ENCODE measurements around the gene TTLL4. TPM values are rescaled to one million over a fixed set of nuclear protein-coding genes. Genes with fewer than 3 reads are reported as not detected.

The TTLL4 gene
- 10 to 100 TPM in 3 of 4 donors, 1 to 10 TPM in 1; 7.0 to 19.1 (median 15.4) TPM for total RNA-seq

DNA sequence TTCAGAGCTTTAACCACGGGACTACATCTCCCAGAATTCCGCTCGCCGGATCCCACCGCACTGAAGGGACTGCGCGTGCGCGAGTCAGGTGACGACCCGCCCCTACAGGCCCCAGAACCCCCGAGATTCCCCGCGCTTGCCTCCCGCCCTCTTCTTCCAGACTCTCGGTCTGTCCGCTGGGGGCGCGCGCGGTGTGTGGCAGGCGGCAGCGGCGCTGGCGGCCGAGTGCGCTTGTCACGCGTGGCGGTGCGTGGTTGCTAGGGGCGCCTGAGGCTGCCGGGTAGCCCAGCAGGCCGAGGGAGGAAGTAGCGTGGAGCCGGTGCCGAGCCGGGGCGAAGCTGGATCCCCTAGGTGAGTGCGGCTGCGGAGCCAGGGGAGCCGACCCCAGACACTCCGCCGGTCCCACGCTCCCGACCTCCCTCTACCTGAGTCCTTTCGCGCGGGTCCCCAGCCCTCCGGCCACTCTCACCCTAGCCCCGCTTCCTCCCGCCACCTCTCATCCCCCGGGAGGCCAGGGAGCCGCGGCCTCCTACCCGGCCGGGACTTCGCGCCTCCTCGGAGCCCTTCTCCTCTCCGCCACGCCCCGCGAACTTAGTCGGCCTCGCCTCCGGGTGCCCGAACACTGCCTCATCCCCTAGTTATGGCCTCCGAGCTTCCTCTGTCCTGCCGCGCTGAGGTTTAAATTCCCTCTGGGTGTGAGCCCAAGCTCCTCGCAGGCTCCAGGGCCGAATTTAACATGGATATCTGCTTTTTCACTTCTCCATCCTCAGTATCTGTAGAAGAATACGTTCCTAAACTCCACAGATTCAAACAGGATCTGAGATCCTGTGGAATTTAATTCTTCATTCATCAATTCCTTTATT, at the start of gene TTLL4:
Gene TTLL4 (plus strand): TSS at position 149 of the 863 bp plus-strand sequence. CDS start 26,842 bp downstream, outside the sequence.
- TF ChIP-seq, protein P1, sequence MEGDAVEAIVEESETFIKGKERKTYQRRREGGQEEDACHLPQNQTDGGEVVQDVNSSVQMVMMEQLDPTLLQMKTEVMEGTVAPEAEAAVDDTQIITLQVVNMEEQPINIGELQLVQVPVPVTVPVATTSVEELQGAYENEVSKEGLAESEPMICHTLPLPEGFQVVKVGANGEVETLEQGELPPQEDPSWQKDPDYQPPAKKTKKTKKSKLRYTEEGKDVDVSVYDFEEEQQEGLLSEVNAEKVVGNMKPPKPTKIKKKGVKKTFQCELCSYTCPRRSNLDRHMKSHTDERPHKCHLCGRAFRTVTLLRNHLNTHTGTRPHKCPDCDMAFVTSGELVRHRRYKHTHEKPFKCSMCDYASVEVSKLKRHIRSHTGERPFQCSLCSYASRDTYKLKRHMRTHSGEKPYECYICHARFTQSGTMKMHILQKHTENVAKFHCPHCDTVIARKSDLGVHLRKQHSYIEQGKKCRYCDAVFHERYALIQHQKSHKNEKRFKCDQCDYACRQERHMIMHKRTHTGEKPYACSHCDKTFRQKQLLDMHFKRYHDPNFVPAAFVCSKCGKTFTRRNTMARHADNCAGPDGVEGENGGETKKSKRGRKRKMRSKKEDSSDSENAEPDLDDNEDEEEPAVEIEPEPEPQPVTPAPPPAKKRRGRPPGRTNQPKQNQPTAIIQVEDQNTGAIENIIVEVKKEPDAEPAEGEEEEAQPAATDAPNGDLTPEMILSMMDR (IDR thresholded peaks at IDR 0.05; ENCODE audit: low read depth): no peak

DNA sequence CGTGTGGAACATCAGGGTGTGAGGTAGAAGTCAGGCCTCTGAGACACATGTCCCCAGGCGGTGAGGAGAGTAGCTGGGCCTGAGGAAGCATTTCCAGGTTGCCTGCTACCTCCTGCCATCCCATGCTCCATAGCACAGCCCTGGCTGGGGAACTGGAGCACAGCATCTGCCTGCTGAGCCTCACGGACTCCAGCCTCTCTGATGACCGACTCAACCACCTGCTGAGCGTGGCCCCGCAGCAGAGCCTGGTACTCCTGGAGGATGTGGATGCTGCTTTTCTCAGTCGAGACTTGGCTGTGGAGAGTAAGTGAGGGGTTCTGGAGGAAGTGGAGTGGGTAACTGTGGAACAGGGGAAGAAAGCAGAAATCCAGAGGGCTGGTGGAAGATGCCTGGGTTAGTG, 48.3 kb upstream of the TTLL4 start:
- TF ChIP-seq, protein P1 (IDR thresholded peaks at IDR 0.05; ENCODE audit: low read depth): no peak

- TF ChIP-seq, protein P1 (IDR thresholded peaks at IDR 0.05; ENCODE audit: low read depth): no peak
Observed at GRCh38 chr2:218662827-218663226, 47.8 kb upstream of the TTLL4 start.

DNA sequence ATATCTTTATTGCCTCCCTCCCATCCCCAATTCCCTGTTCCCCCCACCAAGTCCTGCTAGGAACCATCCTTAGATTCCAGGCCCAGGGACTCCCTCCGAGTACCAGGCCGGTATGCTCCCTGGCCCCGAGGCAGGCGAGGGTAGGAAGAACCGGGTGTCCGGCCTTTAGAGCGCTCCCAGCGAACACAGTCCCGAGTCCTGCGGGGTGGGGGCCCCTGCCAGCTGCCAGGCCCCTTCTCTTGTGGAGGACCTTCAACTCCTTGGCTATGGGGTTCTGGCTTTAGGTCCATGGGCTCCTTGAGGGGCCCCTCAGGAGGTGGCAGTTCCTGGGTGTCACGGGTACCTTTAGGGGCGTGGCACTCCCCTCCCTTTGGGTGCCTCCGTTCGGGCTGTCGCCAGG, 46.7 kb upstream of the TTLL4 start:
- TF ChIP-seq, protein P1 (IDR thresholded peaks at IDR 0.05; ENCODE audit: low read depth): no peak

DNA sequence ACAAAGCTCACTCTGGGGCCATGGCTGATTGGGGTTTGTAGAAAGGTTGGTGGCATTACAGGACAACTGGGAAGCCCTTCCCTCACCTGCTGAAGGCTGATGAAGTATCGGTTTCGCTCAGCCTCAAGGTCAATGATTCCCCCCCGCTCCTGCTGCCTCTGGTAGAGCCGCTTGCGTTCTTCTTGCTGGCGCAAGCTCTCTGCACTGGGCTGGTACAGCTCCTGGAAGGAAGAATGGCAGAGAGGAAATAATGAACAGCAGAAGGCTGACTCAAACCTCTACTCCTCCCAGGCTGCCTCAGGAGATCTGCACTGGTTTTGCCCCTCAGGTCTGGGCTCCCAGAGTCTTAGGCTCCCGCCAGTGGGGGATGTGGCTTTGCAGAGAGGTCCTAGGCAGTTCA, 46.0 kb upstream of the TTLL4 start:
- TF ChIP-seq, protein P1 (IDR thresholded peaks at IDR 0.05; ENCODE audit: low read depth): no peak

- TF ChIP-seq, protein P1 (IDR thresholded peaks at IDR 0.05; ENCODE audit: low read depth): no peak
Observed at GRCh38 chr2:218671097-218671653, 39.5 kb upstream of the TTLL4 start.

Data from subcutaneous adipose tissue (tissue), 4 donors.